Thyroid gland (tissue), 4 donors: ENCODE results near the gene HUWE1.

Source experiments
- CTCF ChIP-seq, 6 experiments: fragments of 200-600 bp in 3 of 6; fragments of 450-650 bp in 3 of 6; sonication (generic) in 3 of 6; IDR thresholded peaks; one replicate each; pipeline ENCODE4 v1.5.1; 2016 to 2019; ENCODE audit warnings: antibody characterized with exemption in 6 of 6, mild to moderate bottlenecking in 2 of 6, inconsistent platforms in 1 of 6, moderate library complexity in 1 of 6
- POLR2A ChIP-seq, 2 donors: fragments of 450-650 bp; IDR thresholded peaks; one replicate each; pipeline ENCODE4 v1.6.1; 2017; ENCODE audit warnings: antibody characterized with exemption in 2 of 2, mild to moderate bottlenecking in 2 of 2, moderate library complexity in 1 of 2

- no peak for TF ChIP-seq CTCF (IDR thresholded peaks at IDR 0.05)
- no peak for TF ChIP-seq POLR2A (IDR thresholded peaks at IDR 0.05)
These were observed 86.6 kb downstream of the HUWE1 start for GRCh38 chrX:53599781-53600396.
